Stimulated activated naive B cell treated with anti-CD40 and anti-IgM and Interleukin-4, amounts not matched to agents 10 μg/mL and 1 μg/mL and 100 μg/mL, for 72 hours (primary cell): ENCODE results near the gene MYO9B.

ENCODE experiments used
- ATAC-seq, 2 donors: fragments of 150-1000 bp; cut with Tn5 transposase; replicated peaks; 2 replicates each; pipeline ENCODE4 v1.10.0; 2021; ENCODE audit warnings: moderate library complexity in 1 of 2
- DNase-seq: peaks from one replicate; pipeline ENCODE4 v3.0.0; 2021
- H3K27ac Mint-ChIP-seq: one replicate; pipeline ENCODE4 v1.8.0; 2022; ENCODE audit warnings: mild to moderate bottlenecking, mixed read lengths
- H3K27me3 Mint-ChIP-seq, 2 donors: one replicate each; pipeline ENCODE4 v1.8.0; 2022; ENCODE audit warnings: mixed read lengths in 2 of 2
- H3K36me3 Mint-ChIP-seq, 2 donors: one replicate each; pipeline ENCODE4 v1.8.0; 2022; ENCODE audit warnings: mixed read lengths in 2 of 2, mild to moderate bottlenecking in 1 of 2
- H3K4me1 Mint-ChIP-seq, 2 donors: one replicate each; pipeline ENCODE4 v1.8.0; 2022; ENCODE audit warnings: mixed read lengths in 2 of 2, mild to moderate bottlenecking in 1 of 2
- H3K4me3 Mint-ChIP-seq, 2 donors: one replicate each; pipeline ENCODE4 v1.8.0; 2022; ENCODE audit warnings: mild to moderate bottlenecking in 2 of 2, mixed read lengths in 2 of 2, moderate library complexity in 1 of 2
- H3K9me3 Mint-ChIP-seq, 2 donors: one replicate each; pipeline ENCODE4 v1.8.0; 2022; ENCODE audit warnings: mixed read lengths in 2 of 2, mild to moderate bottlenecking in 1 of 2

Gene MYO9B

DNA sequence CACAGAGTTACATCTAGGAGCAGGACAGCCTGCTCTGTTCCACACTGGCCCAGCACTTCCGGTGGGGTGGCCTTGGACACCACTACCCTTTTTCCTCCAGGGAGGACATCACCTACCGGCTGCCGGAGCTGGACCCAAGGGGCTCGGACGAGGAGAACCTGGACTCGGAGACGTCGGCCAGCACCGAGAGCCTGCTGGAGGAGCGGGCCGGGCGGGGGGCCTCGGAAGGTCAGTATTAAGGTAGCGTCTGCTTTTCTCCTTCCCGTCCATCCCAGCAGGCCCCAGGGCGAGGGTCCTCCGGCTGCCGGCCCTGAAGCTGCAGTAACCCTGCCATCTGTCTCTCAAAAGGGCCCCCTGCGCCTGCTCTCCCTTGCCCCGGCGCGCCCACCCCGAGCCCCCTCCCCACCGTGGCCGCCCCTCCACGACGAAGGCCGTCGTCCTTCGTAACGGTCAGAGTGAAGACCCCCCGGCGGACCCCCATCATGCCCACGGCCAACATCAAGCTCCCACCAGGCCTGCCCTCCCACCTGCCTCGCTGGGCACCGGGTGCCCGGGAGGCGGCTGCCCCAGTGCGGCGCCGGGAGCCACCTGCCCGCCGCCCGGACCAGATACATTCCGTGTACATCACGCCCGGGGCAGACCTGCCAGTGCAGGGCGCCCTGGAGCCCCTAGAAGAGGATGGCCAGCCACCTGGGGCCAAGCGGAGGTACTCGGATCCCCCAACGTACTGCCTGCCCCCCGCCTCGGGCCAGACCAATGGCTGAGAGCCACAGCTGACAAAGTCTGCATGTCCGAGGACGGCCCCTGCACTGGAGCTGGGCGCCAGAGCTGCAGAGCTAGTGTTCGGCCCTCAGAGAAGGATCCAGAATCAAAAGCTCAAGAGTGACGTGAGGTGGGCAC lies 136.2 kb downstream of the MYO9B start:
- Mint-ChIP-seq H3K27me3 (no peaks in the 10 kb centered on the region), H3K9me3 (peaks cover 4 to 5% of the 10 kb centered on the region in 2 donors), H3K4me3 (no peak overlapping the region), H3K27ac (no peak overlapping the region), H3K36me3 (peaks cover 36 to 55% of the 10 kb centered on the region in 2 donors), H3K4me1 (peaks cover 23 to 41% of the 10 kb centered on the region in 2 donors)
- DNase-seq (no peak), ATAC-seq (no peak)

DNA sequence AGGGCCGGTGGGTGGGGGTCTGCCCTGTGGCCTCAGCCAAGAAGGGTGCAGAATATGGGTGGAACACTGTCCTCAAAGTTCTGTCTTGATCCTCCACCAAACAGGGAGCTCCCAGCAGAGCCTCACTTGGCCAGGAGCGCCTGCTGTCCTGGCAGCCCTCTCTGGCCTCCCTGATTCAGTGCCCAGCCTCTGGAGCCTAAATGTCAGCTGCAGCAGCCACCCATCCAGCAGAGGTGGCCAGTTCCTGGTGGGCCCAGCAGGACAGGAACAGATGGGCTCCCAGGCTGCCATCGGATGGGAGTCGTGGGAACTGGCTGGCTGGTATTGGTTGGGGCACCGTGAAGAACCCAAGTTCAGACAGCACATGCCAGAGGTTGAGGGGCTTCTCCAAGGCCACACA lies 137.8 kb downstream of the MYO9B start:
- Mint-ChIP-seq H3K4me1 (peaks cover 24 to 50% of the 10 kb centered on the region in 2 donors), H3K27me3 (no peaks in the 10 kb centered on the region), H3K36me3 (peaks cover 43 to 64% of the 10 kb centered on the region in 2 donors), H3K4me3 (peak overlapping the region in 1 of 2 donors; percentile 6), H3K27ac (peak overlapping the region; percentile 5), H3K9me3 (peaks cover 4 to 5% of the 10 kb centered on the region in 2 donors)
- no peak for ATAC-seq
- no peak for DNase-seq

DNA sequence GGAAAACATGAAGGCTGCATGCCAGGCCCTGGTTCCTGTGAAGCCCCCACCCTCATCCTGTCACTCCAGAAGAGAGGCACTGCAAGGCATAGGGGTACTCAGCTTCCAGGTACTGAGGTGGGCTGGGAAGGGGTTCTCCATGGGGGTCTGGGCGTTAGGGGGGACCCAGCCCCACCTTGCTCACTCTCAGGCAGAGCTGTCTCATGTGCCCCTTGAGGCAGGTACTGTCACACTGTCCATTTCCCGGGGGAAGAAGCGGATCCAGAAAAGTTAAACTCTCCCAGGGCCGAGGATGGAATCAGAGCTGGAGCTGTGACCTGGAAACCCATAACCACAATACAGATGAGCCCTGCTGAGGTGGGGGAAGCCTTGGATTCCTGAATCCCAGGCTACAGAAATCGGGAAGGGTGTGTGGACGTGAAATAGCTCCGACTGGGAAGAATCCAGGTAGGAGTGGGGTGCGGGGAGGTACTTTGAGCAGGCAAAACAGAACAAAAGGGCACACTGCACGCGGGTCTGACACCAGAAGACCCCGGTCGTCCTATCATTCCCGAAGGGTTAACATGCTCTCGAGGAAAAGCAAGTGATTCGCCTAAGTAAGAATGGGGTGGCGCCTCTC lies 139.0 kb downstream of the MYO9B start:
- Mint-ChIP-seq H3K4me3 (peak overlapping the region; percentile 86 to 90), H3K9me3 (peaks cover 0 to 4% of the 10 kb centered on the region in 2 donors), H3K4me1 (peaks cover 17 to 40% of the 10 kb centered on the region in 2 donors), H3K27me3 (no peaks in the 10 kb centered on the region), H3K36me3 (peaks cover 39 to 60% of the 10 kb centered on the region in 2 donors), H3K27ac (peak overlapping the region; percentile 94)
- ATAC-seq = no peak
- DNase-seq = no peak

DNA sequence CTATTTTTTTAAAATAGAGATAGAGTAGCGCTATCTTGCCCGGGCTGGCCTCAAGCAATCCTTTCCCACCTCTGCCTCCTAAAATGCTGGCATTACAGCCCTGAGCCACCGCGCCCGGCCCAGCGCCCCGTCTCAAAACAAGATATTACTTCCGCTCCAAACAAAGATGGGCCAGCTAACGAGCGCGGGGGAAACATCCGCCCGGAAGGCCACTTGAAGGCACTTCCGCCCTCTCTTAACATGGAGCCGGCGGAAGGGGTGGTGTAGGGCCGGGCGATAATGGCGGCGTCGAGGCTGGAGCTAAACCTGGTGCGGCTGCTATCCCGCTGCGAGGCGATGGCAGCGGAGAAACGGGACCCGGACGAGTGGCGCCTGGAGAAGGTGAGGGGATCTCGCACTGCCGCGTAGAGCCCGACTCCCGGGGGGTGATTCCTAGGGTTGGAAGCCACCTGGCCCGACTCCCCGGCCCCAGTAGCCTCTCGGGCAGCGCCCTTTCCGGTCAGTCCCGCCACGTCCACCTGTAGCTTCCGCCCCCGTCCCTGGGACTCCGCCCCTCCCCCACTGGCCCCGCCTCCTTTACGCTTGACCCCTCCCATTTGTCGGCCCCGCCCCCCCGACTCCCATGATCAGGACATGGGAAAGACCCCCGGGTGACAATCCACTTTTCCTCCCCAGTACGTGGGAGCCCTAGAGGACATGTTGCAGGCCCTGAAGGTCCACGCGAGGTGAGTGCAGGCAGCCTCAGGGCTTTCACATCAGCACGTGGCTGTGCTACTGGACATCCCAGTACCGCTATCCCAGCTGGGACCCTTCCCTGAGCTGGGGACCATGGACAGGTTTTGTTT lies 139.8 kb downstream of the MYO9B start, which contains the start of gene USE1:
Gene USE1, plus strand, starts transcription at position 231 of the 845 bp plus-strand sequence. Its CDS starts 49 bp downstream, at position 280.
- H3K4me1 Mint-ChIP-seq = peaks cover 12 to 32% of the 10 kb centered on the region in 2 donors
- peak within 1 kb of the TSS; percentile 86 to 90 for H3K4me3 Mint-ChIP-seq
- H3K27ac Mint-ChIP-seq = peak within 1 kb of the TSS; percentile 94
- H3K9me3 Mint-ChIP-seq = peaks cover 0 to 2% of the 10 kb centered on the region in 2 donors
- peak; percentile 94 to 98 for ATAC-seq
- no peaks in the 10 kb centered on the region for H3K27me3 Mint-ChIP-seq
- peak; percentile 83 for DNase-seq
- H3K36me3 Mint-ChIP-seq = peaks cover 36 to 59% of the 10 kb centered on the region in 2 donors

DNA sequence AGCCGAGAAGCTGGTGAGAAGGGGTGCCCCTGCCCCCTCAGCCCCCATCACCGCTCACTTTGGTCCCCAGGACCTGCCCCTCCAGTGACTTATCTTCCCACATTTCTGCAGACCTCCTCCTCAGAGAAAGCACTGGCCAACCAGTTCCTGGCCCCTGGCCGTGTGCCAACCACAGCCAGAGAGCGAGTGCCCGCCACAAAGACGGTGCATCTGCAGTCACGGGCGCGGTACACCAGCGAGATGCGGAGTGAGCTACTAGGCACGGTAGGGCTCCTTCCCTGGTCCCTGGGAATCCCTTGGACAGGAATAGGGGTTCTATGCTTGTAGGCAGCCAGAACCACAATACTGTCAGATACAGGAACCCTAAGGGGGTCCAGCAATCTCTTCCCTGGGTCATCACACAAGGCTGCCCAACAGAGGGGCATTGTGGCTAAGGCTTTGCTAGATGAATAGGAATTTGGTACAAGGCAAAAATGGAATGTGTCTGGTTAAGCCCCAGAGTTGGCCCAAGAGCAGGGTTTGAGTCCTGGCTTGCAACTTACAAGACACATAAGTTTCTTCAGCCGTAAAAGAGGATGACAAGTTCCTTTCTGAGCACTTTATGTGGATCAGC lies 140.6 kb downstream of the MYO9B start:
- Mint-ChIP-seq H3K4me1 (peaks cover 9 to 29% of the 10 kb centered on the region in 2 donors), H3K9me3 (peaks cover 0 to 2% of the 10 kb centered on the region in 2 donors), H3K27me3 (no peaks in the 10 kb centered on the region), H3K4me3 (peak overlapping the region; percentile 86 to 90), H3K36me3 (peaks cover 31 to 56% of the 10 kb centered on the region in 2 donors), H3K27ac (peak overlapping the region; percentile 94)
- DNase-seq (no peak), ATAC-seq (no peak)

DNA sequence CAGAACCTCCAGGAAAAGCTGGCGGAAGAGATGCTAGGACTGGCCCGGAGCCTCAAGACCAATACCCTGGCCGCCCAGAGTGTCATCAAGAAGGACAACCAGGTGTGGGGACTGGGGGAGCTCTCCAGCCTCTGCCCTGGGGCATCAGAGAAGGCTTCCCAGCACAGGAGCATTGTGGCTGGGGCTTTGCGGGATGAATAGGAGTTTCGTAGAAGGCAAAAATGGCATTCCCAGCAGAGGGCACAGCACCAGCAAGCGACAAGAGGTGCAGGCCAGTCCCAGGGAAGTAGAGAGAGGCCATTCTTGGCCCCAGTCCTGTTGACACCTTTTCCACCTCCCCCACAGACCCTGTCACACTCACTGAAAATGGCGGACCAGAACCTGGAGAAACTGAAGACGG lies 143.7 kb downstream of the MYO9B start:
- Mint-ChIP-seq H3K4me1 (peaks cover 6 to 28% of the 10 kb centered on the region in 2 donors), H3K27ac (peak overlapping the region; percentile 15), H3K36me3 (peaks cover 24 to 38% of the 10 kb centered on the region in 2 donors), H3K27me3 (no peaks in the 10 kb centered on the region), H3K4me3 (no peak overlapping the region), H3K9me3 (peaks cover 0 to 2% of the 10 kb centered on the region in 2 donors)
- no peak for DNase-seq
- no peak for ATAC-seq

DNA sequence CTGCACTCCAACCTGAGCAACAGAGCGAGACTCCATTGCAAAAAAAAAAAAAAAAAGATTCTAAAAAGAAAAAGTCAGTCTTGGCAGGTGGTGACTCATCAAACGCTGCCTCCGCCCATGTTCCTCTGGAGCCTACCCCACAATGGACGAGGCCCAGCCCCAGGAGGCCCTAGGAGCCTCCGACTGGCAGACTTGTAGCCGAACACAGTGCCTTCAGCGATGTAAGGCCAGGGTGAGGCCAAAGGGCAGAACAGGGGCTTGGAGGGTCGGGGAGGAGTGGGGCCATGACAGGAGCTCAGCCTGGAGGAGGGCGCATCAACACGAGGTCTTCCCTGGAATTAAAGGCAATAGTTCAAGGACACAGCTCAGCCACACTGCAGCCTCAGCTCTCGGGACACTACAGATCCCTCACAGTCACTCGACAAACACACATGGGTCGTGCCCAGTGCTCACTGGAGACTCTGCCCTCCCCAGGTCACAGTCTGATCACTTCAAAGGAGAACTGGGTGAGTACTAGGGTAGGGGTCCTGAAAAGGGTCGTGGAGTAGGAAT lies 144.7 kb downstream of the MYO9B start:
- Mint-ChIP-seq H3K27me3 (no peaks in the 10 kb centered on the region), H3K36me3 (peaks cover 24 to 38% of the 10 kb centered on the region in 2 donors), H3K4me1 (peaks cover 2 to 21% of the 10 kb centered on the region in 2 donors), H3K9me3 (peaks cover 0 to 2% of the 10 kb centered on the region in 2 donors), H3K27ac (no peak overlapping the region), H3K4me3 (no peak overlapping the region)
- DNase-seq (no peak), ATAC-seq (no peak)

DNA sequence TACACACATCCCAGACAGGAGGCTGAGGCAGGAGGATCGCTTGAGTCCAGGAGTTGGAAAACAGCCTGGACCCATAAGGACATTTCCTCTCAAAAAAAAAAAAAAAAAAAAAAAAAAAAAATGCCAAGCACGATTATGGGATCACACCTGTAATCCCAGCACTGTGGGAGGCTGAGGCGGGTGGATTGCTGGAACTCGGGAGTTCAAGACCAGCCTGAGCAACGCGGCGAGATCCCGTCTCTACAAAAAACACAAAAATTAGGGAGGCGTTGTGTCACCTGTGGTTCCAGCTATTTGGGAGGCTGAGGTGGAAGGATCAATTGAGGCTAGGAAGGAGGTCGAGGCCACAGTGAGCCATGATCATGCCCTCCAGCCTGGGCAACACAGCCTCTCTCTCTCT lies 149.5 kb downstream of the MYO9B start:
- ATAC-seq (no peak), DNase-seq (no peak)
- Mint-ChIP-seq H3K36me3 (peaks cover 13 to 18% of the 10 kb centered on the region in 2 donors), H3K27ac (peak overlapping the region; percentile 77), H3K4me1 (peaks cover 4 to 12% of the 10 kb centered on the region in 2 donors), H3K9me3 (no peaks in the 10 kb centered on the region), H3K27me3 (no peaks in the 10 kb centered on the region), H3K4me3 (peak overlapping the region; percentile 36 to 89)

DNA sequence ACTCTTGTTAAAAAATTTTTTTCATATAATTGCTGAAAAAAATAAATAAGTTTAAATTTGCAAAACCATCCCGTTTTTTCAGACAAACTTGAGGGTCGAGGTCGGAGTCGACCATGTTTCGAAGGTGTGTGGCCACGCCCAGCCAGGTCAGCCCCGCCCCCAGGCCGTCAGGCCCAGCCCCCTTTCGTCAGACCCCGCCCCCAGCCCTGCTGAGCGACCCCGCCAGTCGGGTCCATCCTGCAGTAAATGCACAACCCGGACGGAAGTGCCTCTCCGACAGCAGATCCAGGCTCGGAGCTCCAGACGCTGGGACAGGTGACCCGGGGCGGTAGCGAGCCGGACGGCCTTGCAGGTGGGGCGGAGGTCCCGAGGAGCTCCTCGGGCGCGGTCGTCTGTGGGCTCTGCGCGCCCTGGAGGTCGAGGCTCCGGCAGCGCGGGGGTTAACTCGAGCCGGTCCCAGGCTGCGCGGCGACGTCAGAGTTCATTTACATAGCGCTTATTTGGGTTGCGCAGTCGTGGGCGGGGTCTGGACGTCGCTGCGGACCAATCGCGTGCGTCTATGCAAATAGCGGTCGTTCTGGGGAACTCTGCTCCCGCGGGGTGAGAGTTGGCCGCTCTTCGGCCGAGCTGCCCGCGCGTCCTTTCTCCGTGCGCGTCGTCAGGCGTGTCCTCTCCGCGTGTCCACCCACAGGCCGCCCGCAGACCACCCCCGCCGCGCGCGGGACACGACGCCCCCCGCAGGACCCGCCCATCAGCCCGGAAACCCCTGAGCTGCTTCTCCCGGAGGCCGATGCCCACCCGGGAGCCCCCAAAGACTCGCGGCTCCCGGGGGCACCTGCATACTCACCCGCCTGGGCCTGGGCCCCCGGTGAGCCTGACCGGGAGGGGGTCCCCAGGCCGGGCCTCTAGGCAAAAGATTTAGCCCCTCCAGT lies 150.7 kb downstream of the MYO9B start, which contains the start of gene OCEL1:
Gene OCEL1, plus strand, starts transcription at position 225 of the 932 bp plus-strand sequence. Its CDS starts 22 bp downstream, at position 247.
- H3K27ac Mint-ChIP-seq = peak within 1 kb of the TSS; percentile 92
- H3K4me1 Mint-ChIP-seq = peaks cover 4 to 12% of the 10 kb centered on the region in 2 donors
- H3K36me3 Mint-ChIP-seq = peaks cover 16 to 22% of the 10 kb centered on the region in 2 donors
- peak within 1 kb of the TSS; percentile 89 for H3K4me3 Mint-ChIP-seq
- DNase-seq (peak; percentile 94), ATAC-seq (peak; percentile 91 to 93)
- no peaks in the 10 kb centered on the region for H3K27me3 Mint-ChIP-seq
- H3K9me3 Mint-ChIP-seq = no peaks in the 10 kb centered on the region

DNA sequence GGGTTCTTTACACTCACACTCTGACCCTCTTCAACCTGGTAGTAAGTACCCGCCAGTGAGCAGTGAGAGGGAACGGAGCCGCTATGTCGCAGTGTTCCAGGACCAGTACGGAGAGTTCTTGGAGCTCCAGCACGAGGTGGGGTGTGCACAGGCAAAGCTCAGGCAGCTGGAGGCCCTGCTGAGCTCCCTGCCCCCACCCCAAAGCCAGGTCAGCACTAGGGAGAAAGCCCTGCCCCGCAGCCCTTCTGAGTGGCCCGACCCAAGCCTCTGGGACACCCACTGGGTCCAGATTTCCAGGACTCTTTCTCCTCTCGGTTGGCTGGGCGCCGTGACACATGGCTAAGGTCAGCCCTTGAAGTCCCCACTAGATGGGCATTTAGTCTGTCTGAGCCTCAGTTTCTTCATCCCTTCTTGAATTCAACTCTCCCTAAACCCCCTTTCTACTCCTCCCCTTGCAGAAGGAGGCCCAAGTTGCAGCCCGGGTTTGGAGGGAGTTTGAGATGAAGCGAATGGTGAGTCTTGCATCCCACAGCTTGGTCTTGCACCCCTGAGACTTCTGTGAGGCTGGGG lies 152.3 kb downstream of the MYO9B start:
- DNase-seq = no peak
- H3K9me3 Mint-ChIP-seq = no peaks in the 10 kb centered on the region
- ATAC-seq = no peak
- H3K36me3 Mint-ChIP-seq = peaks cover 22 to 34% of the 10 kb centered on the region in 2 donors
- peaks cover 4 to 12% of the 10 kb centered on the region in 2 donors for H3K4me1 Mint-ChIP-seq
- no peak overlapping the region for H3K4me3 Mint-ChIP-seq
- H3K27ac Mint-ChIP-seq = no peak overlapping the region
- H3K27me3 Mint-ChIP-seq = no peaks in the 10 kb centered on the region

DNA sequence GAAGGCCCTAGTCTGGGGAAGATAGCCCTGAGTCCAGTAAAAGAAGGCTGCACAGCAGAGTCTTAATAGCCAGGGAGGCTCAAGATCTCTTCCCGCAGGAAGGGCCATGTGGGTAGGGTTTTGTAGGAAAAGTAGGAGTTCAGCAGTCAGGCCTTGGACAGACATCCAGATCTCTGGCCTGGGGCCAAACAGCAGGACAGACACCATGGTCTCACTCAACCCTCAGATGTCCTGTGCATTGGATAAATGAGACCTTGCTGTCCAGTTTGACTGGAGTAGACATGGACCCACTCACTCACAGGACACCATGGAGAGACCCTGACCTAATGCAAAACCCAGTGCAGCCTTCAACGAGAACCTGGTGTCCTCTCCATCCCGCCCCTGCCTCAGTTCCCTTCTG lies 154.3 kb downstream of the MYO9B start:
- Mint-ChIP-seq H3K27me3 (no peaks in the 10 kb centered on the region), H3K4me3 (no peak overlapping the region), H3K27ac (no peak overlapping the region), H3K4me1 (peaks cover 10 to 19% of the 10 kb centered on the region in 2 donors), H3K36me3 (peaks cover 22 to 38% of the 10 kb centered on the region in 2 donors), H3K9me3 (no peaks in the 10 kb centered on the region)
- ATAC-seq (no peak), DNase-seq (no peak)

DNA sequence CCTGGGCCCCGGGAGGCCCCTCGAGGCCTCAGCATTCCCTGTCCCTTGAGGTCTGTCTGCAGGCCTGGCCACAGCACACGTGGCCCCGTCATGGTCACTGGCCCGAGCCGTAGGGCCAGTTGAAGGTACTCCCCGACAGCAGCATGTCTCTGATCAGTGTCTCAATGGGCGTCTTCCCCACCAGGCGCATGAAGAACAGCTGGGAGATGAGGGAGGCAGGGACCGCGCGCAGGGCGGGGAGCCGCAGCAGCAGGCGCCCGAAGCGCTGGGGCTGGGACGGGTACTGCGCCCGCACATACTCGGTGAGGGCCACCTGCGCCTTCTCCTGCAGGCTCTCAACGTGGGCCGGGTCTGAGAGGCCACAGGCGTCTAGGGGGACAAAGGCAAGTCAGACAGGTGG lies 156.7 kb downstream of the MYO9B start:
- ATAC-seq (no peak), DNase-seq (no peak)
- Mint-ChIP-seq H3K27ac (peak overlapping the region; percentile 71), H3K9me3 (no peaks in the 10 kb centered on the region), H3K36me3 (peaks cover 18 to 33% of the 10 kb centered on the region in 2 donors), H3K27me3 (no peaks in the 10 kb centered on the region), H3K4me3 (no peak overlapping the region), H3K4me1 (peaks cover 9 to 26% of the 10 kb centered on the region in 2 donors)
